ENCODE results near the gene PRDM16.

DNA sequence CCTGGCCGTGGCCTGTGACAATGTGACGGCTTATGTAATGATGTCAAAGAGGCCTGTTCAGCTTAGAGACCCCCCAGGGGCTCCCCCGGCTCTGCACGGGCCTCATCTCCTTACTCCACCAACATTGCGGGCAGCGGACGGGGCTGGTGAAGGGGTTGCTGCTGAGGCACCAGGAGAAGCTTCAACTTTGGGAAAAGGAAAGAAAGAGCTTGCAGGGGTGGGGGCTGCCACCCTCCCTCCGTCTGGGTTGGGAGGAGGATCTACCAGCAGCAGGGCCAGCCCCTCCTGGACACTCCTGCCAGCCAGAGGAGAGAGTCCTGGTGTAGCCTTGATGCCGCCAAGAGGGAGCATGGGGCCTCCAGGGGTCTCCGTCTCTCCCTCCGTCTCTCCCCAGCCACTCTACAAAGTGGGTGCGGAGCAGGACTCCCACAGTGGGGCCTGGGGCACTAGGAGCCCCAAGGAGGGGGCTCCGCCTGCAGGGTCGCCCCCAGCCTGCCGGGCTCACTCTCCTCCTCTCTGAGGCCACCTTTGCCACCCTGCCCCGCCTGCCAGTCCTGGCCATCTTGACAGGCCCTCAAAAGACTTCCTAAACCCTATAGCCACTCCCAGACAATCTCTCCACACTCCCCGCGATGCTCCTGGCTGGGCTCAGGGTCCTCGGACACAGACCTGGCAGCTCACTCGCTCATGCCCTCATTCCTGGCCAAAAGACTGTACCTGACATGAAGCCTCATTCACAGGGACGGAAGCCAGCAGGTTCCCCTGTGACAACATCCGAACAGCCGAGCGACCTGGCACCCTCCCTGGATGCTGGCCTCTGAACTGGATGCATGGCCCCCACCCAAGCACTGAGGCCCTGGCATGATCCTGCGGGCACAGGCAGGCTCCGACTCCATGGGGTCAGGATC, 255.0 kb downstream of the PRDM16 start:
- TF ChIP-seq, protein P1, sequence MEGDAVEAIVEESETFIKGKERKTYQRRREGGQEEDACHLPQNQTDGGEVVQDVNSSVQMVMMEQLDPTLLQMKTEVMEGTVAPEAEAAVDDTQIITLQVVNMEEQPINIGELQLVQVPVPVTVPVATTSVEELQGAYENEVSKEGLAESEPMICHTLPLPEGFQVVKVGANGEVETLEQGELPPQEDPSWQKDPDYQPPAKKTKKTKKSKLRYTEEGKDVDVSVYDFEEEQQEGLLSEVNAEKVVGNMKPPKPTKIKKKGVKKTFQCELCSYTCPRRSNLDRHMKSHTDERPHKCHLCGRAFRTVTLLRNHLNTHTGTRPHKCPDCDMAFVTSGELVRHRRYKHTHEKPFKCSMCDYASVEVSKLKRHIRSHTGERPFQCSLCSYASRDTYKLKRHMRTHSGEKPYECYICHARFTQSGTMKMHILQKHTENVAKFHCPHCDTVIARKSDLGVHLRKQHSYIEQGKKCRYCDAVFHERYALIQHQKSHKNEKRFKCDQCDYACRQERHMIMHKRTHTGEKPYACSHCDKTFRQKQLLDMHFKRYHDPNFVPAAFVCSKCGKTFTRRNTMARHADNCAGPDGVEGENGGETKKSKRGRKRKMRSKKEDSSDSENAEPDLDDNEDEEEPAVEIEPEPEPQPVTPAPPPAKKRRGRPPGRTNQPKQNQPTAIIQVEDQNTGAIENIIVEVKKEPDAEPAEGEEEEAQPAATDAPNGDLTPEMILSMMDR (IDR thresholded peaks at IDR 0.05): no peak
- no peak for TF ChIP-seq POLR2A (IDR thresholded peaks at IDR 0.05)
